NCI-H526 (cell line): Measurements from ENCODE around the gene TRIM15.
A peak's percentile ranks its signal among the peaks of the same experiment; 100 is the strongest.
"Not testable (repeated sequence)": the region's sequence is repeated elsewhere in the genome, so short reads cannot be mapped to it uniquely, and the experiment has no call there.

ENCODE experiments used
- DNase-seq, 2 experiments: peaks; one replicate each; lab custom pipeline; 2025; lab: John Stamatoyannopoulos, UW

The TRIM15 gene

GRCh38 chr6:30162265-30163089 is 869 bp upstream of the TRIM15 start:
- no peak for DNase-seq

GRCh38 chr6:30163918-30164654 is 740 bp downstream of the TRIM15 start:
- DNase-seq = no peak

GRCh38 chr6:30164714-30165113 is 1.4 kb downstream of the TRIM15 start:
- no peak for DNase-seq

GRCh38 chr6:30165238-30165637 is 1.9 kb downstream of the TRIM15 start:
- not testable (repeated sequence) for DNase-seq

GRCh38 chr6:30167101-30167500 is 3.8 kb downstream of the TRIM15 start:
- DNase-seq = no peak

- DNase-seq = no peak
These were observed 5.4 kb downstream of the TRIM15 start for GRCh38 chr6:30168741-30169140.

GRCh38 chr6:30169658-30170614 is 6.6 kb downstream of the TRIM15 start:
- peak; percentile 47 to 66 for DNase-seq

- peak in 1 of 2 experiments; percentile 16 for DNase-seq
These were observed 8.5 kb downstream of the TRIM15 start for GRCh38 chr6:30171677-30172471.

GRCh38 chr6:30172681-30173080 is 9.3 kb downstream of the TRIM15 start:
- no peak for DNase-seq

- no peak for DNase-seq
These were observed 12.4 kb downstream of the TRIM15 start for GRCh38 chr6:30175765-30176164.

GRCh38 chr6:30178837-30179236 is 15.5 kb downstream of the TRIM15 start:
- DNase-seq = no peak

GRCh38 chr6:30180145-30180544 is 16.8 kb downstream of the TRIM15 start:
- no peak for DNase-seq

GRCh38 chr6:30184417-30185031 is 21.2 kb downstream of the TRIM15 start:
- DNase-seq = no peak

- DNase-seq = no peak
These were observed 22.6 kb downstream of the TRIM15 start for GRCh38 chr6:30185846-30186484.

GRCh38 chr6:30188541-30188940 is 25.2 kb downstream of the TRIM15 start:
- DNase-seq = no peak

GRCh38 chr6:30192076-30192475 is 28.7 kb downstream of the TRIM15 start:
- no peak for DNase-seq

GRCh38 chr6:30194797-30195690 is 31.7 kb downstream of the TRIM15 start:
- DNase-seq = no peak

GRCh38 chr6:30195951-30196350 is 32.6 kb downstream of the TRIM15 start:
- no peak for DNase-seq

GRCh38 chr6:30196376-30196775 is 33.0 kb downstream of the TRIM15 start:
- no peak for DNase-seq
